HG03139 (cell line): ENCODE results near the gene KLHL28.

ENCODE experiments used
- ATAC-seq: cut with Tn5 transposase; IDR thresholded peaks from one replicate; pipeline ENCODE4 v1.9.1; 2021; ENCODE audit not compliant: unreplicated experiment

KLHL28 gene

DNA sequence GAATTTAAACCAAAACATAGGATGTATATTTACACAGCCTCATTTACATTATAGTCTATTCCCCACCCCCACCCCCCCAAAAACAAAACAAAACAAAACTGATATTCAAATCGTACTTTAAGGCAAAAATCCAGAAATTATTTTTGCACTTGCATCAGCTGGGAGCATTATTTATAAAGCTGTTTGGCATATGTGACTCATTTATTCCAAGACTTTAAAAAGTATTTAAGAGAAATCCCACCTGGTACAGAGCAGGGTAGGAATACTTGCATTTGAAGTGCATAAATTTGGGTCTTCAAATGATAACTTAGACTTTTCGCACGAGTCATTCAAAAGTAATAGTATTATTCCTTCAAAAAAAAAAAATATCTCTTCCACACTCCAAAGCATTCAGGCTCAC lies 1.1 kb downstream of the KLHL28 start:
- no peak for ATAC-seq

DNA sequence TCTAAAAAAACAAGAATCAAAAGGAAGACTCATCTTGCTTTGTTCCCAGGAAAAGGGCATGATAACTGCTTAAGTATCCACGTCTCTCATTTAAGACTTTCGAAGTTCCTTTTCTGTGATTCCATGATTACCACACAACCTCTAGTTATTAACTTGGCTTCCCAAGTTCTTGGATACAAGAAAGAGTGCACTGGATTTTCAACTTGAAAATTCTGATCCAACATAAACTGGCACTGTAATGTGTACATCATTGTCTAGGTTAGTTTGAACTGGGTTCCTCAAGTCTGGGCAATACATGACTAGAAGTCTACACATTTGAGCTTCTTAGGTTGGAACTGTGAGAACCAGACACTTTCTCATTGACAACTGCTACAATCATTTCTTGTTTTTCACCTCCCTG lies 1.6 kb downstream of the KLHL28 start:
- ATAC-seq = no peak

- no peak for ATAC-seq
These were observed 2.2 kb downstream of the KLHL28 start for GRCh38 chr14:44959538-44959937.

- ATAC-seq = no peak
These were observed 4.9 kb downstream of the KLHL28 start for GRCh38 chr14:44956866-44957265.

DNA sequence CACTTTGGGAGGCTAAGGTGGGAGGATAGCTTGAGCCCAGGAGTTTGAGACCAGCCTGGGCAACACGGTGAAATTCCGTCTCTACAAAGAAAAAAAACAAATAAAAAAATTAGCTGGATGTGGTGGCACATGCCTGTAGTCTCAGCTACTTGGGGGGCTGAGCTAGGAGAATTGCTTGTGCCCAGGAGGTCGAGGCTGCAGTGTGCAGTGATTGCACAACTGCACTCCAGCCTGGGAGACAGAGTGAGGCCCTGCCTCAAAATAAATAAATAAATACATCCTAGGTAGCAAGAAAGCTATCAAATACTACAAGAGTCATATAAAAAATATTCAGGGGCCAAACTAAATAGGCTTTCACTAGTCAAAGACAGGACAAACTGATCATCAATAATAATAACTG lies 6.2 kb downstream of the KLHL28 start:
- ATAC-seq = no peak

- ATAC-seq = no peak
These were observed 7.0 kb downstream of the KLHL28 start for GRCh38 chr14:44954750-44955149.

- ATAC-seq = no peak
These were observed 9.2 kb downstream of the KLHL28 start for GRCh38 chr14:44952391-44953110.

- ATAC-seq = no peak
These were observed 10.7 kb downstream of the KLHL28 start for GRCh38 chr14:44951051-44951450.

- no peak for ATAC-seq
These were observed 16.5 kb downstream of the KLHL28 start for GRCh38 chr14:44945264-44945663.

GRCh38 chr14:44944107-44944506 lies 17.6 kb downstream of the KLHL28 start:
- ATAC-seq = no peak

DNA sequence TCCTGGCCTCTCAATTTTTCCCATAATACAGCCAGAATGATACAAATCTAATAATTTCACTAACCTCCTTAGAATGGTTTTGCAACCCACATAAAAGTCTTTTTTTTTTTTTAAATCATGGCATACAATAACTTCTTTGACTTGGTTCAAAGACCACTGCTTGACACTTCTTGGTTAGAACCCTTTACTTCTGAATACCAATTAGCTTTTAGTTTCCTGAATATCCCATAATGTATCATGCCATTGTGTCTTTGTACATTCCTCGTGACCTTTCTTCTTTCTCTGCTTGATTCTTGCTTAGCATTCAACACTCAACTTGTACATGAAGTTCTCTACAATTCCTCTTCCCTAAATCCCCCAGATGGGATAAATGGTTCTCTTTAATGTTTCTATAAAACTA lies 19.3 kb downstream of the KLHL28 start:
- ATAC-seq = no peak

- ATAC-seq = no peak
These were observed 20.2 kb downstream of the KLHL28 start for GRCh38 chr14:44941591-44941990.

- no peak for ATAC-seq
These were observed 20.8 kb downstream of the KLHL28 start for GRCh38 chr14:44940944-44941343.

DNA sequence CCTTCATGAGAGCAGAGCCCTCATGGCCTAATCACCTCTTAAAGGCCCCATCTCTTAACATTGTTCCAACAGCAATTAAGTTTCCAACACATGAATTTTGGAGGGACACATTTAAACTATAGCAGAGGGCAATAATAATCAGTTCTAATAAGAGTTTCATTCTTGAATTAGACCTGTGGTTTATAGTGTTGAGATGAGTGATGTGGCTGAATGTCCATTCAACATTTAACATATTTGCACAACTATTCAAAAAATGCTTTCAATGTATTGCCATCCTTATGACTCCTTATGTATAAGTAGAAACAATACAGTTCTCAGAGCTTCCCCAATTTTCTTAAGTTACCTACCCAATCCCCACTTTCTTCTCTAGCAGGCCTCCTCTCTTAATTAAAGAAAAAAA lies 21.5 kb downstream of the KLHL28 start:
- no peak for ATAC-seq

- no peak for ATAC-seq
These were observed 24.2 kb downstream of the KLHL28 start for GRCh38 chr14:44937547-44937946.

DNA sequence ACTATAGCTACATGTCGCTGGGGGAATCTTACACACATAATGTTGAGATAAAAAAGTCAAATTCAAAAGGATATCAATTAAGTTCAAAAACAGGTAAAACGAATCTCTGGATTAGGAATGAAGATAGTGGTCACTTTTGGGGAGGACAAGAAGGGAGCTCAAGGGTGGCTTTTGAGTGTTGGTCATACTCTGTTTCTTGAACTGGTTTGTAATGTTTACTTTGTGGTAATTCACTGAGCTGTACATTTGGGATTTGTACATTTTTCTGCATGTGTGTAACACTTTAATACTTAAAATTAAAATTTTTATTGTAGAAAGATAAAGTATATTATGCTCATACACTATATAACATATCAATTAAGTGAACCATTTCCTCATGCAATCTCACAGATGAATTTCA lies 26.6 kb downstream of the KLHL28 start:
- no peak for ATAC-seq

DNA sequence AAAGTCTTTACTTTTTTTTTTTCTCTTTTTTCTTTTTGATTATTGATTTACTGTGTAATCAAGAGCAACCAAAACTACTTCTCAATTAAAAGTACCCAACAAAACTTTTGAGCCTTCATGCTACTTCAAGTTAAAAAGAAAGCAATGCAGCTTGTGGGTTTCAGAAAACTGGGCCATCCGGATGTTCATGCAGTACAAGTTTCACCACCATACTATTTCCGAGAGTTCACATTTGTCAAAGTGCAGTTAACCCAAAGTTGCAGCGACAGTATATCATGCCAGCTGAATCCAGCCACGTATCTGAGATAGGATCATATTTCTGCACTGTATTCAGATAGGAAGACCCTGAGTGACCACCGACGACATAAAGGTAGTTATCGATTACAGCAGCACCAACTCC lies 33.0 kb downstream of the KLHL28 start:
- ATAC-seq = no peak

GRCh38 chr14:44914849-44915248 lies 46.9 kb downstream of the KLHL28 start:
- ATAC-seq = no peak

GRCh38 chr14:44912041-44912869 lies 49.5 kb downstream of the KLHL28 start:
- ATAC-seq = no peak

GRCh38 chr14:44910821-44911220 lies 50.9 kb downstream of the KLHL28 start:
- ATAC-seq = no peak

GRCh38 chr14:44901696-44902095 lies 60.1 kb downstream of the KLHL28 start:
- no peak for ATAC-seq

- no peak for ATAC-seq
These were observed 63.2 kb downstream of the KLHL28 start for GRCh38 chr14:44898551-44898950.

GRCh38 chr14:44897845-44898151 lies 63.9 kb downstream of the KLHL28 start:
- no peak for ATAC-seq
